GM12891 (cell line): ENCODE results near the gene EPX.

Source experiments
- POLR2A ChIP-seq: IDR thresholded peaks from 2 replicates; pipeline ENCODE4 v1.6.1; 2011; ENCODE audit warnings: low read depth, low read length, control low read depth
- POLR2AphosphoS5 ChIP-seq: IDR thresholded peaks from 2 replicates; pipeline ENCODE4 v1.6.1; 2011; ENCODE audit warnings: low read depth, low read length, control low read depth
- SPI1 ChIP-seq: IDR thresholded peaks from 2 replicates; pipeline ENCODE4 v1.6.1; 2011; ENCODE audit warnings: low read depth, low read length, control low read depth
- TAF1 ChIP-seq: IDR thresholded peaks from 2 replicates; pipeline ENCODE4 v1.6.1; 2011; ENCODE audit warnings: low read depth, low read length, control low read depth

DNA sequence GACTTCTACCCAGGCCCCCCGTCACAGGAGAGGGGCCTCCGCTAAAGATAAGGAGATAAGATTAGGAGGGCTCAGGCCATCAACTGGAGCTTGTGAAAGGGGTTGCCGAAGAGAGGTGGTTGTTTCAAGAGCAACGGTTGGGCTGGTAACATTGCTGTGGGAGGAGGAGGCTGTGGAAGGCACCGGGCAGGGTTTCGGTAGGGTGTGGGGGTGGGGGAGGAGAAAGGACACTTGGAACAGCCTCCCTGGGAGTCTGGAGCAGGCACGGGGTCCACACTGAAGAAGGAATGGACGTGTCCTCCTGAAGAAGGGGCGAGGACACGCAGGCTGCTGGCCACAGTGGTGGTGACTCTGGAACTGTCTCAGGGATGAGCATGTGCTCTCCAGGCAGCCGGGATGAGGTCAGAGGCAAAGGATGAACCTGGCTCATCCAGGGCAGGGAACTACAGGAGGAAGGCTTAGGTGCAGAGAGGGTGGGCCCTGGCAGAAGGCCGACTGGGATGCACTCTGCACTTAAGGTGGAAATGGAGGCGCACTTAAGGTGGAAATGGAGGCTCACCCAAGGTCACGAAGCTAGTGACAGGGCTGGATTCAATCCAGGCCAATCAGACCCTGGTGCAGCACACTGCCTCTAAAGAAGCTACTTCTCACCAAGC lies 1.2 kb upstream of the EPX start:
- no peak for TF ChIP-seq POLR2A
- no peak for TF ChIP-seq TAF1
- no peak for TF ChIP-seq POLR2AphosphoS5
- no peak for TF ChIP-seq SPI1
